Measurements from ENCODE around the gene RILPL2.
"Not testable (repeated sequence)": the region's sequence is repeated elsewhere in the genome, so short reads cannot be mapped to it uniquely, and the experiment has no call there.

Gene RILPL2

DNA sequence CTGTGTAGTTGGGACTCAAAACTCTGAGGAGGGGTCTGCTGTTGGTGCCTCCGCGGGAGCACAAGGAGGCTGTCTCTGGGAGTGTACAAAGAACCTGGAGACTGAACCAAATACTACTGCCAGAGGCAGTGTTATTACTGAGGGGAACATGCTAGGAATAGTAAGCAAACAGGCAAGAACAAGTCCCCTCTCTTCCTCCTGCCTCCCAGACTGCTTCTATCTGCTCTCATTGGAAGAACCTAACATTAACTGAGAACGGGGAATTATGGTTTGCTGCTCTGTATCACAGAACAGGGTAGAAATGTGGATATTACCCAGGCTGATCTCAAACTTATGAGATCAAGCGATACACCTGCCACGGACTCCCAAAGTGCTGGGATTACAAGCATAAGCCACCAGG, 57.1 kb downstream of the RILPL2 start:
- DNase-seq = no peak

- not testable (repeated sequence) for DNase-seq
Measured at GRCh38 chr12:123372415-123372814, 64.1 kb downstream of the RILPL2 start.

GRCh38 chr12:123371667-123372368, 64.7 kb downstream of the RILPL2 start:
- DNase-seq = not testable (repeated sequence)

DNA sequence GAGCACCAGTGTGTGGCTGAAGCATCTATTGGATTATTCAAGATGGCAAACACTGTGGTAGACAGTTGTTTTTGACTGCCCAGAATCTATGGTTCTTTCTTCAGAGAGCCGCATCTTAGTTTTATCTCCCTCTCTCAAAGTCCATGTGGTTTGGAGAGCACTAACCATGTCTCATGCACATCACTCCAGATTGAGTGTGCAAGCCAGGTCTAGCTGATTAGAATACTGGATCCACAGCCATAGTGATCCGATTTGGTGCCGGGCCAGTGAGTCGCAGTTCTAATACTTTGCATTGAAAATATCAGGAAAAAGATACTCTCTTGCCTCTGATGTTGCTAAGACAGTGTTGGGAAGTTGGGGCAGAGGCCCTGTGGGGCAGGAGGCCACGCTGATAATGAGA, 67.3 kb downstream of the RILPL2 start:
- DNase-seq = no peak

DNA sequence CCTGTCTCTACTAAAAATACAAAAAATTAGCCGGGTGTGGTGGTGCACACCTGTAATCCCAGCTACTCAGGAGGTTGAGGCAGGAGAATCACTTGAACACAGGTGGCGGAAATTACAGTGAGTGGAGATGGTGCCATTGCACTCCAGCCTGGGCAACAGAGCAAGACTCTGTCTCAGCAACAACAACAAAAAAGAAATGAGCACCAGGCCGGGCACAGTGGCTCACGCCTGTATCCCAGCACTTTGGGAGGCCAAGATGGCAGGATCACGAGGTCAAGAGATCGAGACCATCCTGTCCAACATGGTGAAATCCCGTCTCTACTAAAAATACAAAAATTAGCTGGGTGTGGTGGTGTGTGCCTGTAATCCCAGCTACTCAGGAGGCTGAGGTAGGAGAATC, 68.1 kb downstream of the RILPL2 start:
- not testable (repeated sequence) for DNase-seq

DNA sequence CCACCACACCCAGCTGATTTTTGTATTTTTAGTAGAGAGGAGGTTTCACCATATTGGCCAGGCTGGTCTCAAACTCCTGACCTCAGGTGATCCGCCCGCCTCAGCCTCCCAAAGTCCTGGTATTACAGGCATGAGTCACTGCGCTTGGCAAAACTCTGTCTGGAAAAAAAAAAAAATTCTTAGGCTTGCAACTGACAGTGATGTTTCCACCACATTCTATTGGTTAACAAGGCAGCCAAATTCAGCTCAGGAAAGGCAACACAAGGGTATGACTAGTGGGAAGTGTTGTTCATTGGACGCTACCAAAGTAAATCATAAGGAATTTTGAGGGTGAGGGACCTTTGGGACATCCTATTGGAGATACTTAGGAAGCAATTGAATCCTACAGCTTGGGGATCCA, 69.0 kb downstream of the RILPL2 start:
- DNase-seq = no peak
